HG03103 (cell line): ENCODE data around the gene AK4.
"Not testable (repeated sequence)": the region's sequence is repeated elsewhere in the genome, so short reads cannot be mapped to it uniquely, and the experiment has no call there.

Source experiments
- ATAC-seq: cut with Tn5 transposase; IDR thresholded peaks from one replicate; pipeline ENCODE4 v1.9.1; 2021; ENCODE audit warnings: low read depth; ENCODE audit not compliant: unreplicated experiment

Gene AK4

GRCh38 chr1:65150108-65150463, 2.1 kb downstream of the AK4 start:
- ATAC-seq, result no peak

GRCh38 chr1:65150583-65151263, 2.7 kb downstream of the AK4 start:
- no peak for ATAC-seq

GRCh38 chr1:65151641-65152040, 3.6 kb downstream of the AK4 start:
- ATAC-seq, result no peak

DNA sequence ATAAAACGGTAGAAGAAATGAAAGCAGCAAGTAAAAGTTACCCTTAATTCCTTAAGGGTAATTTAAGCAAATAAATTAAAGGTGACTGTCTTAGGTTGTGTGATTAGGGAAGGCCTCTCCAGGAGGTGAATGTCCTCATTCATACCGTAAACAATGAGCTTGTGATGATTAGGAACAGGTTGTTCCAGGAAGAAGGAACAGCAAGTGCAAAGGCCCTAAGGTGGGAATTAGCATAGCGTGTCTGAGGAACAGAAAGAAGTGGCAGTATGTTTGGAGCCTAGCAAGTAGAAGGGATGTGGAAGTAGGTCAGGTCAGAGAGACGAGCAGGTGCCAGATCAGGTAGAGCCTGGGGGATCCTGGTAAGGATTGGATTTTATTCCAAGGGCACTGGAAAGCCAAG, 5.6 kb downstream of the AK4 start:
- ATAC-seq, result no peak

DNA sequence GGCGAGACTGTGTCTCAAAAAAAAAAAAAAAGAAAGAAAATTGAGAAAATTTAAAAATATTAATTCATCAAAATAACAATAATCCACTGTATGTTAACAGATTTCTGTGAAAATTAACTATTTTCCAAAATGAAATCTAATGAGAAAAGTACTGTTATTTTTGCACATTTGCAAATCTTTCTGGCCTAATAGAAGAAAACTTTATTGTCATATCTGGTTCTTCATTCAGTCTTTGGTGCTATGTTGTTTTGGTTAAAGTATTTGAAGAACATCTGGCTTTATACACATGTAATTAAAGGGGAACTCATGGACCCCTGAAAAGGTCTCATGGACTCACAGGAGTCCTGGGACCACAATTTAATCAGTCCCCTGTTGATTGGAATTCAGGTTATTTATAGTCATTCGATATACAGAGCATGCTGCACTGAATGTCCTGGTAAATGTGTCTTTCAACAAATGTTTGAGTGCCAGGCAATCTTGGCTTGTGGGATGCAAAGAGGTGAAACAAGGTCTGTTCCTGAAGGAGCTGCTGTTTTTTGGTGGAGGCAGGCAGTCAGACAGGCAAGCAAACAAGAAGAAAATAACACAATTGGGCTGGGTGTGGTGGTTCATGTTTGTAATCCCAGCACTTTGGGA, 9.0 kb downstream of the AK4 start:
- ATAC-seq, result no peak

- ATAC-seq, result no peak
These were observed 9.5 kb downstream of the AK4 start for GRCh38 chr1:65157546-65157941.

DNA sequence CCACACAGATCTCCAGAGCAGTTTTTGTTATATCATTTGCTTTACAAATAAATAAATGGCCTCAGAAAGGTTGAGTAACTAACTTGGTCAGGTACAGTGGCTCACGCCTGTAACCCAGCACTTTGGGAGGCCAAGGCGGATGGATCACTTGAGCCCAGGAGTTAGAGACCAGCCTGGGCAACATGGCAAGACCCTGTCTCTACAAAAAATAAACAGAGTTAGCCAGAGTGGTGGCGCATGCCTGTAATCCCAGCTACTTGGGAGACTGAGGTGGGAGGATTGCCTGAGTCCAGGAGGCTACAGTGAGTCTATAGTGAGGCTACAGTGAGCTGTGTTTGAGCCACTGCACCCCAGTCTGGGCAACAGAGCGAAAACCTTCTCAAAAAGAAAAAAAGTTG, 11.3 kb downstream of the AK4 start:
- ATAC-seq, result not testable (repeated sequence)

DNA sequence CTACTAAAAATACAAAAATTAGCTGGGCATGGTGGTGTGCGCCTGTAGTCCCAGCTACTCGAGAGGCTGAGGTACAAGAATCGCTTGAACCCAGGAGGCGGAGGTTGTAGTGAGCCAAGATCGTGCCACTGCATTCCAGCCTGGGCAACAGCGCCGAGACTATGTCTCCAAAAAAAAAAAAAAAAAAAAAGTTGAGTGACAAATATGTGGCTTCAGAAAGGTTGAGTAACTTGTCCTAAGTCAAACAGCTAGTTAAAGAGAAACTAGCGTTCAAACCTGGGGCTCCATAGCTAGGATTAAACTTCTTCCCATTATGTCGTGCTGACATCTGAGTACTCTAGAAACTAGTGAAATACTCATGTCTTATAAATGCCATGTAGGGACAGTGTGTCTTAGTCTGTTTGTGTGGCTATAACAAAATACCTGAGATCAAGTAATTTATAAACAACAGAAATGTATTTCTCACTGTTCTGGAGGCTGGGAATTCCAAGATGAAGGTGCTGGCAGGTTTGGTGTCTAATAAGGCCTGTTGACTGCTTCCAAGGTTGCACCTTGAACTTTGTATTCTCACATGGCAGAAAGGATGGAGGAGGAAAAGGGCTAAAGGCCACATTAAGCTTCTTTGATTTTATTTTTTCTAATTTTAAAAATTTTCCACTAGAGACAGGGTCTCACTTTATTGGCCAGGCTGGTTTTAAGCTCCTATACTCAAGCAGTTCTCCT, 12.0 kb downstream of the AK4 start:
- ATAC-seq, result no peak

DNA sequence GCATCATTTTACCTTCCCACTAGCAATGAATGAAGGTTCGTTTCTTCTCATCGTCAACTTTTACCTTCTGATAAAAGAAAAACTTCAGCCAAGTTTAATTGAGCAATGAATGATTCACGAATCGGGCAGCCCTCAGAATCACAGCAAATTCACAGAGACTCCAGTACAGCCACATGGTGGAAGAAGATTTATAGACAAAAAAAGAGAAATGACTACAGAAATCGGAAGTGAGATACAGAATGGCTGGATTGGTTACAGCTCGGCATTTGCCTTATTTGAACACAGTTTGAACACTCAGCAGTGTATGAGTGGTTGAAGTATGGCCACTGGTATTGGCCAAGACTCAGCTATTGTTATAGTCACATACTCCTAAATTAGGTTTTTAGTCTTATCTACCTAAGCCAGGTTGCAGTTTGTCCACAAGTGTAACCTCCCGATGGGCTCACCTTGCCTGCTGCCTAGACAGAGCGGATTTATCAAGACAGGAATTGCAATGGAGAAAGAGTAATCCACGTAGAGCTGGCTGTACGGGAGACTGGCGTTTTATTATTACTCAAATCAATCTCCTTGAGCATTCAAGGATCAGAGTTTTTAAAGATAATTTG, 15.3 kb downstream of the AK4 start:
- no peak for ATAC-seq

DNA sequence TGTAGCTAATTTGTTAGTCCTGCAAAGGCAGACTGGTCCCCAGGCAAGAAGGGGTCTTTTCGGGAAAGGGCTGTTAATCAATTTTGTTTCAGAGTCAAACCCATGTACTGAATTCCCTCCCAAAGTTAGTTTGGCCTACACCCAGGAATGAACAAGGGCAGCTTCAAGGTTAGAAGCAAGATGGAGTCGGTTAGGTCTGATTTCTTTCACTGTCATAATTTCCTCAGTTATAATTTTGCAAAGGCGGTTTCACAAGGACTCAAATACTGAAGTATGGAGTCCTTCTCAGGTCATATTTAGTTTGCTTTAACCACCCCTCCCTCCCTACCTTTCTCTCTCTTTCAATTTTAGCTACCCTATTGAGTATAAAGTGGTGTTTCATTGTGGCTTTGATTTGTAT, 16.1 kb downstream of the AK4 start:
- ATAC-seq, result not testable (repeated sequence)

DNA sequence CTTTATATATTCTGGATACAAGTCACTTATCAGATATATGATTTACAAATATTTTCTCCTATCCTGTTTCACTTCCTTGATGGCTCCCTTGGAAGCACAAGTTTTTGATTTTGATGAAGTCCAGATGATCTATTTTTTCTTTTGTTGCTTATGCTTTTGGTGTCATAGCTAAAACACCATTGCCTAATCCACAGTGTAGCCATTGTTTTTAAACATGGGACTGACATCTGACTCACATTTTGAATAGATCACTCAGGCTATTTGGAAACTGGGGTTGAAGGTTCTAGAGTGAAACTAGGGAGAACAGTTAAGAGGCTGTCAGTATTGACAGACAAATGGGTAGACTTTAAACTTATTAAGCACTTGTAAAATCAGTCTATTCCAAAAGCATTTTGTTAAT, 16.6 kb downstream of the AK4 start:
- no peak for ATAC-seq

DNA sequence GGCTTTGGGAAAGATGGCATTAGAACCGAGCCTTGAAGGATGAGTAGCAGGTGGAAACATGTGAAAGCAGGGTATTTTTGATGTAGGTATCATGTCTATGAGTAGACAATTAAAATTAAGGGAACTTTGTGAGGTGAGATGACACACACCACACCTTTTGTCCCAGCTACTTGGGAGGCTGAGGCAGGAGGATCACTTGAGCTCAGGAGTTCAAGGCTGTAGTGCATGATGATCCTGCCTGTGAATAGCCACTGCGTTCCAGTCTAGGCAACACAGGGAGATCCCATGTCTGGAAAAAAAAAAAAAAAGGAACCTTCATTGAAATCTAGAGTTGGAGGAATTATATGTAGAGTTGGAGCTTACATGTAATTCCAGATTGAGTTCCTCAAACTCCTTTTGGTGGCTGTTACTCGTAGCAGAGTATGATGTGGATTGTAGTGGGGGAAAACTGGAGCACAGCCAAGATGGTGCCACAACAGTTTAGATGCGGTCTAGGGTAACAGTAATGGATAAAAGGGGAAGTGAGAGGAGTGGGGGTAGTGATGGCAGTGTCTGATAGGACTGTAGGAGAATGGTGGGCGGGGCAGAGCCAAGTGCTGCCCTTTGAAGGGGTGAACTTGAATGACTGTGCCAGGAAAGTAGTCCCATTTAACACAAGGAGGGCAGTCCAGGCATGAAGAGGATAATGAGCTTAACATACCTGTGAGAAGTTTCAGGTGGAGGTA, 17.4 kb downstream of the AK4 start:
- ATAC-seq, result peak; percentile 90

- no peak for ATAC-seq
These were observed 18.7 kb downstream of the AK4 start for GRCh38 chr1:65166572-65167305.

GRCh38 chr1:65167586-65168242, 19.7 kb downstream of the AK4 start:
- no peak for ATAC-seq

DNA sequence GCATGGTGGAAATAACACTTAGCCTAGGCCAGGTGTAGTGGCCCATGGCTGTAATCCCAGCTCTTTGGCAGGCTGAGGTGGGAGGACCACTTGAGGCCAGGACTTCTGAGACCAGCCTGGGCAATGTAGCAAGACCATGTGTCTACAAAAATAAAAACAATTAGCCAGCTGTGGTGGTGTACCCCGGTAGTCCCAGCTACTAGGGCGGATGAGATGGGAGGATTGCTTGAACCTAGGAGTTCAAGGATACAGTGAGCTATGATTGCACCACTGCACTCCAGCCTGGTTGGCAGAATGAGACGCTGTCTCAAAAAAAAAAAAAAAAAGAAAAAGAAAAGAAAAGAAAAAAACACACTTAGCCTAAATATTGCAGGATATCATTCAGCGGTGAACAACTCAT, 20.9 kb downstream of the AK4 start:
- ATAC-seq, result no peak

GRCh38 chr1:65170511-65171142, 22.6 kb downstream of the AK4 start:
- ATAC-seq, result no peak

DNA sequence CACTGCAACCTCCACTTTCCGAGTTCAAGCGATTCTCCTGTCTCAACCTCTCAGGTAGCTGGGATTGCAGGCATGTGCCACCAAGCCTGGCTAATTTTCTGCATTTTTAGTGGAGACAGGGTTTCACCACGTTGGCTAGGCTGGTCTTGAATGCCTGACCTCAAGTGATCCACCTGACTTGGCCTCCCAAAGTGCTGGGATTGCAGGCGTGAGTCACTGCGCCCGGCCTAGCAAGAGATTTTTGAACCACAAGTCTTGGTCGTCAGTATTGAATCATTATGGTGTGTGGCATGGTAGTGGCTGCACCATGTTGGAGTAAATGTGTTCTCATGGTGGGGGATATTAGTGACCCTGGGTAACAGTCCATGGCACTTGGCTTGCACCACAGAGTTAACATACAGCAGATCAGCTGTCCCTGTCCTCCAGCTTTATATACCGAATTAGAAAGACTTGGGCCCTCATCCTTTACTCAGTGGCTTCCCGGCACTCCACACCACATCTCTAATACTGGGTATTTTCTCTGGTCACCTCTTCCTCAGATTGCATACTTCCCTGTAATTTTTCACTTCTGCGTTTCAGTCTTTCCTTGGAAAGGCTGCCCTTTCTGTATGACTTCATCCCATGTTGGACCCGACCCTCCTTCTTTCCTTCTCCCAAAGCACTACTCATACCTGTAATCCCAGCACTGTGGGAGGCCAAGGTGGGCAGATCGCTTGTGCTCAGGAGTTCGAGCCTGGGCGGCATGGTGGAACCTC, 25.1 kb downstream of the AK4 start:
- ATAC-seq, result no peak

GRCh38 chr1:65174585-65174984, 26.6 kb downstream of the AK4 start:
- peak; percentile 92 for ATAC-seq
